Measurements from ENCODE around the gene SQSTM1.

- TF ChIP-seq CTCF (IDR thresholded peaks at IDR 0.05) (no peak), EZH2 (IDR thresholded peaks at IDR 0.05; ENCODE audit: borderline replicate concordance, insufficient read depth, low read depth, low read length, poor library complexity, severe bottlenecking) (no peak)
Measured at GRCh38 chr5:179876610-179876952, 55.9 kb downstream of the SQSTM1 start.

Data from B cell (primary cell).